Measurements from ENCODE around the gene ANK2. TPM values are rescaled to one million over a fixed set of nuclear protein-coding genes. Genes with fewer than 3 reads are reported as not detected.

ANK2 gene
- total RNA-seq, 1 experiment from 2014 or later: 5.6 TPM

- H3K4me3 ChIP-seq (replicated peaks in 1 of 2; ENCODE audit: low read depth in 1 of 2, low read length in 2 of 2): no peak overlapping the region
- TF ChIP-seq FOSL1 (IDR thresholded peaks at IDR 0.05; ENCODE audit: low read depth) (no peak), EZH2 (IDR thresholded peaks at IDR 0.05) (no peak), YY1 (IDR thresholded peaks at IDR 0.05; ENCODE audit: extremely low read depth, insufficient replicate concordance, low read depth, low read length) (no peak), EGR1 (IDR thresholded peaks at IDR 0.05; ENCODE audit: low read depth) (no peak), MAX (IDR thresholded peaks at IDR 0.05) (no peak), ATF3 (IDR thresholded peaks at IDR 0.05) (no peak), POLR2AphosphoS5 (IDR thresholded peaks at IDR 0.05; ENCODE audit: low read depth, low read length) (no peak), CTCF (IDR thresholded peaks at IDR 0.05 in 2 of 3, conservative IDR thresholded peaks at IDR 0.05 in 1 of 3; ENCODE audit: borderline replicate concordance in 1 of 3, insufficient read depth in 1 of 3, low read depth in 2 of 3, low read length in 2 of 3) (no peak), SIN3A (IDR thresholded peaks at IDR 0.05; ENCODE audit: low read depth) (no peak), CEBPB (IDR thresholded peaks at IDR 0.05; ENCODE audit: low read depth) (no peak), TCF7L2 (IDR thresholded peaks at IDR 0.05; ENCODE audit: borderline replicate concordance, extremely low read depth, insufficient read depth, insufficient read length) (no peak), REST (IDR thresholded peaks at IDR 0.05; ENCODE audit: low read depth) (no peak), SRF (IDR thresholded peaks at IDR 0.05; ENCODE audit: low read depth) (no peak), RAD21 (IDR thresholded peaks at IDR 0.05; ENCODE audit: low read depth) (no peak), SP1 (IDR thresholded peaks at IDR 0.05; ENCODE audit: low read depth) (no peak), CBX3 (IDR thresholded peaks at IDR 0.05; ENCODE audit: low read depth) (no peak), ZFX (IDR thresholded peaks at IDR 0.05) (no peak), POLR2A (IDR thresholded peaks at IDR 0.05; ENCODE audit: borderline replicate concordance, extremely low read depth, insufficient read depth, insufficient read length) (no peak), EZH2phosphoT487 (IDR thresholded peaks at IDR 0.05; ENCODE audit: borderline replicate concordance) (no peak), ZBTB33 (IDR thresholded peaks at IDR 0.05; ENCODE audit: extremely low read depth, insufficient replicate concordance, low read length) (no peak)
- no peak overlapping the region for H3K4me2 ChIP-seq (ENCODE audit: low read length)
- ChIA-PET CTCF (interaction anchor here (1.1 kb wide), 1 partner anchor 9 kb away, joined by 3 read pairs; no protein-coding TSS in a partner anchor), RAD21 (ENCODE audit: low non-redundant PET in 1 of 2, low total read pairs in 2 of 2, uncharacterized antibody in 2 of 2, unreplicated experiment in 2 of 2) (no interaction called here), POLR2A (no interaction called here)
- H4K20me1 ChIP-seq (ENCODE audit: insufficient read depth): no peaks in the 10 kb centered on the region
- no peak overlapping the region for H2AFZ ChIP-seq (ENCODE audit: low read depth, low read length, poor library complexity, severe bottlenecking)
- H3K27ac ChIP-seq (ENCODE audit: low read depth, low read length): no peak overlapping the region
- no peaks in the 10 kb centered on the region for H3K36me3 ChIP-seq (ENCODE audit: control insufficient read depth in 1 of 2, insufficient read depth in 2 of 2, low read length in 2 of 2)
- no peaks in the 10 kb centered on the region for H3K9me3 ChIP-seq (ENCODE audit: control insufficient read depth in 1 of 2, insufficient read depth in 1 of 2, low read depth in 1 of 2, low read length in 2 of 2)
- H3K27me3 ChIP-seq (ENCODE audit: insufficient read depth, low read length): peaks cover 2% of the 10 kb centered on the region; the same call in 1 of the 2 replicates
- no peaks in the 10 kb centered on the region for H3K79me2 ChIP-seq (ENCODE audit: insufficient read depth, low read length)
- DNase-seq (ENCODE audit: low read depth, low spot score) (no peak), ATAC-seq (no peak)
- H3K9me2 ChIP-seq (ENCODE audit: insufficient read depth): no peaks in the 10 kb centered on the region
- intact Hi-C loops (cut with micrococcal nuclease): no loop called here
- BruUV-seq (replicated peaks): no TSS peak
- no peak overlapping the region for H3K9ac ChIP-seq (ENCODE audit: low read length)
- no peaks in the 10 kb centered on the region for H3K4me1 ChIP-seq (ENCODE audit: control insufficient read depth in 1 of 2, insufficient read depth in 2 of 2, low read length in 2 of 2)
Measured at GRCh38 chr4:113347245-113347644, 297.8 kb downstream of the ANK2 start.
